ENCODE measurements around the gene GAMT. TPM values are rescaled to one million over a fixed set of nuclear protein-coding genes. Genes with fewer than 3 reads are reported as not detected.

Gene GAMT
- polyA plus RNA-seq, 1 experiment: 26.9 TPM

GRCh38 chr19:1379126-1379905 lies 22.0 kb downstream of the GAMT start:
- CTCF ChIA-PET: no interaction called here
- Histone ChIP-seq H3K27me3 (ENCODE audit: control insufficient read depth, insufficient read depth, low read length) (no peaks in the 10 kb centered on the region), H3K27ac (ENCODE audit: low read depth, low read length) (no peak overlapping the region), H3K9me3 (ENCODE audit: control insufficient read depth, insufficient read depth, low read length) (peaks cover 5% of the 10 kb centered on the region; the same call in 1 of the 2 replicates), H3K4me3 (ENCODE audit: low read depth, low read length) (no peak overlapping the region)
- POLR2A ChIA-PET: no interaction called here
- DNase-seq (ENCODE audit: low read depth, low spot score): no peak
- no peak for TF ChIP-seq CTCF (IDR thresholded peaks at IDR 0.05; ENCODE audit: low read depth, low read length)

- ChIA-PET CTCF (no interaction called here), POLR2A (no interaction called here)
- DNase-seq (ENCODE audit: low read depth, low spot score): no peak
- Histone ChIP-seq H3K4me3 (ENCODE audit: low read depth, low read length) (no peak overlapping the region), H3K27me3 (ENCODE audit: control insufficient read depth, insufficient read depth, low read length) (no peaks in the 10 kb centered on the region), H3K9me3 (ENCODE audit: control insufficient read depth, insufficient read depth, low read length) (peaks cover 5% of the 10 kb centered on the region; the same call in 1 of the 2 replicates), H3K27ac (ENCODE audit: low read depth, low read length) (no peak overlapping the region)
- no peak for TF ChIP-seq CTCF (IDR thresholded peaks at IDR 0.05; ENCODE audit: low read depth, low read length)
Measured at GRCh38 chr19:1377965-1378785, 23.2 kb downstream of the GAMT start.

GRCh38 chr19:1377176-1377964 lies 24.0 kb downstream of the GAMT start:
- no peaks in the 10 kb centered on the region for H3K27me3 ChIP-seq (ENCODE audit: control insufficient read depth, insufficient read depth, low read length)
- no peak for TF ChIP-seq CTCF (IDR thresholded peaks at IDR 0.05; ENCODE audit: low read depth, low read length)
- ChIA-PET CTCF (no interaction called here), POLR2A (interaction anchor here (0.5 kb wide), 1 partner anchor 57 kb away, joined by 3 read pairs; no protein-coding TSS in a partner anchor)
- no peak for DNase-seq (ENCODE audit: low read depth, low spot score)
- H3K9me3 ChIP-seq (ENCODE audit: control insufficient read depth, insufficient read depth, low read length): peaks cover 5% of the 10 kb centered on the region; the same call in 1 of the 2 replicates
- no peak overlapping the region for H3K27ac ChIP-seq (ENCODE audit: low read depth, low read length)
- H3K4me3 ChIP-seq (ENCODE audit: low read depth, low read length): no peak overlapping the region

GRCh38 chr19:1376415-1376805 lies 24.9 kb downstream of the GAMT start:
- Histone ChIP-seq H3K9me3 (ENCODE audit: control insufficient read depth, insufficient read depth, low read length) (peaks cover 5% of the 10 kb centered on the region; the same call in 1 of the 2 replicates), H3K4me3 (ENCODE audit: low read depth, low read length) (no peak overlapping the region), H3K27me3 (ENCODE audit: control insufficient read depth, insufficient read depth, low read length) (no peaks in the 10 kb centered on the region), H3K27ac (ENCODE audit: low read depth, low read length) (no peak overlapping the region)
- ChIA-PET CTCF (no interaction called here), POLR2A (no interaction called here)
- no peak for TF ChIP-seq CTCF (IDR thresholded peaks at IDR 0.05; ENCODE audit: low read depth, low read length)
- no peak for DNase-seq (ENCODE audit: low read depth, low spot score)
